K562 (cell line): ENCODE data around the gene AFG1L. TPM values are rescaled to one million over a fixed set of nuclear protein-coding genes. Genes with fewer than 3 reads are reported as not detected.

ENCODE experiments used
- BCOR ChIP-seq: fragments of 450-650 bp; IDR thresholded peaks from 2 replicates; pipeline ENCODE4 v1.6.1; 2016
- CHD4 ChIP-seq: fragments of 200-600 bp; sonication (generic); IDR thresholded peaks from 3 replicates; pipeline ENCODE4 v1.6.1; 2012; ENCODE audit warnings: low read depth, mild to moderate bottlenecking, mixed read lengths, low read length, inconsistent platforms; ENCODE audit not compliant: insufficient read depth, insufficient replicate concordance, poor library complexity, severe bottlenecking
- COPS2 ChIP-seq: fragments of 450-650 bp; conservative IDR thresholded peaks from 2 replicates; pipeline ENCODE4 v1.6.1; 2016; ENCODE audit warnings: mild to moderate bottlenecking, moderate library complexity
- CREM ChIP-seq: IDR thresholded peaks from 2 replicates; pipeline ENCODE4 v1.6.1; 2014; ENCODE audit warnings: antibody characterized with exemption, low read depth
- HDAC1 ChIP-seq, 2 experiments: fragments of 450-650 bp; IDR thresholded peaks; 2 replicates each; pipeline ENCODE4 v1.6.1; 2016 to 2017; ENCODE audit warnings: inconsistent platforms in 1 of 2, mild to moderate bottlenecking in 1 of 2, moderate library complexity in 1 of 2
- HDAC2 ChIP-seq: fragments of 450-650 bp; IDR thresholded peaks from 2 replicates; pipeline ENCODE4 v1.6.1; 2016; ENCODE audit warnings: mild to moderate bottlenecking
- MBD2 ChIP-seq: sonication (generic); IDR thresholded peaks from 2 replicates; pipeline ENCODE4 v1.6.1; 2016; ENCODE audit warnings: low read depth, borderline replicate concordance
- POLR2AphosphoS2 ChIP-seq: IDR thresholded peaks from 2 replicates; pipeline ENCODE4 v1.6.1; 2012; ENCODE audit warnings: low read length, improper control_type of control experiment
- SIX5 ChIP-seq, 2 experiments: IDR thresholded peaks; 2 replicates each; pipeline ENCODE4 v1.6.1; 2011; ENCODE audit warnings: low read length in 2 of 2, borderline replicate concordance in 1 of 2, low read depth in 1 of 2, mild to moderate bottlenecking in 1 of 2, moderate library complexity in 1 of 2; ENCODE audit not compliant: insufficient read depth in 1 of 2
- TARDBP ChIP-seq: fragments of 450-650 bp; IDR thresholded peaks from 2 replicates; pipeline ENCODE4 v1.6.1; 2016
- TEAD4 ChIP-seq, 2 experiments: sonication (generic) in 1 of 2; formaldehyde crosslinking in 1 of 2; IDR thresholded peaks; 2 replicates each; pipeline versions ENCODE4 v1.6.1 to v1.8.0; 2012 to 2022; ENCODE audit warnings: borderline replicate concordance in 1 of 2, inconsistent platforms in 1 of 2, low read length in 1 of 2, mild to moderate bottlenecking in 1 of 2, missing genetic modification reagents in 1 of 2
- ZBTB26 ChIP-seq: fragments of 450-650 bp; formaldehyde crosslinking; IDR thresholded peaks from 2 replicates; pipeline ENCODE4 v1.4.0; 2022; ENCODE audit warnings: missing genetic modification characterization
- ZKSCAN1 ChIP-seq: fragments of 150-350 bp; IDR thresholded peaks from 2 replicates; pipeline ENCODE4 v1.6.1; 2016; ENCODE audit warnings: low read depth, low read length
- ZNF282 ChIP-seq: sonication (generic); formaldehyde crosslinking; IDR thresholded peaks from 2 replicates; pipeline ENCODE4 v1.8.1; 2023; ENCODE audit warnings: missing genetic modification reagents
- ZNF584 ChIP-seq: fragments of 200-800 bp; sonication (Bioruptor generic); IDR thresholded peaks from 2 replicates; pipeline ENCODE4 v1.6.1; 2016; ENCODE audit warnings: low read depth, mild to moderate bottlenecking, missing genetic modification characterization, missing compliant biosample characterization
- ZNF717 ChIP-seq: fragments of 250-450 bp; sonication (Bioruptor Pico); IDR thresholded peaks from 2 replicates; pipeline ENCODE4 v1.5.0; 2021
- ZSCAN29 ChIP-seq: fragments of 450-650 bp; IDR thresholded peaks from 2 replicates; pipeline ENCODE4 v1.6.1; 2017
- polyA plus RNA-seq, 8 experiments: library from polyadenylated mRNA; depleted of rRNA in 4 of 8; stranded (reverse) in 5 of 8; unstranded in 3 of 8; fragments of >200 nt; fragmentation: Nextera tagmentation in 2 of 8; fragmentation: Illumina TruSeq in 1 of 8; extraction: Ambion mirVana in 2 of 8; extraction: Trizol in 1 of 8; gene quantifications; 2 replicates each; pipeline versions ENCODE4 v1.2.1 to v1.2.3, GENCODE V29; 2011 to 2014; ENCODE audit warnings: inconsistent platforms in 1 of 8, missing spikeins in 1 of 8
- total RNA-seq, 7 experiments: library from RNA; depleted of rRNA in 6 of 7; stranded (reverse); fragments of >200 nt in 6 of 7; fragmentation: Illumina TruSeq in 2 of 7; extraction: Trizol in 2 of 7; gene quantifications; 2 replicates each; pipeline versions ENCODE4 v1.2.1 to v1.2.3, GENCODE V29; 2011 to 2021; ENCODE audit warnings: low replicate concordance in 1 of 7
- TF ChIP-seq, protein P1 (sequence below): fragments of 250-450 bp; sonication (Bioruptor Pico); IDR thresholded peaks from 2 replicates; pipeline ENCODE4 v1.4.0; 2020; ENCODE audit warnings: mild to moderate bottlenecking, moderate library complexity
- TF ChIP-seq, protein P2 (sequence below): fragments of 450-650 bp; IDR thresholded peaks from 2 replicates; pipeline ENCODE4 v1.6.1; 2018; ENCODE audit not compliant: partially characterized antibody
- TF ChIP-seq, protein P3 (sequence below): IDR thresholded peaks from 2 replicates; pipeline ENCODE4 v1.6.1; 2014; ENCODE audit warnings: antibody characterized with exemption

Gene AFG1L
- total and polyA plus RNA-seq, 9 of the 15 experiments (the other 6 are each of a cell fraction or from before 2014, with no cell fraction given), result 2.2 to 15.5 (median 5.8) TPM

GRCh38 chr6:108260809-108261569 lies 33.9 kb upstream of the AFG1L start, which contains the start of gene SNX3 (continued):
- no peak for TF ChIP-seq ZBTB26 (CRISPR knock-in tag)
- no peak for TF ChIP-seq TEAD4 (IDR thresholded peaks at IDR 0.05; ENCODE audit: low read length)
- TF ChIP-seq TEAD4 (CRISPR knock-in tag; IDR thresholded peaks at IDR 0.05; ENCODE audit: borderline replicate concordance), result no peak
- TF ChIP-seq, protein P1, sequence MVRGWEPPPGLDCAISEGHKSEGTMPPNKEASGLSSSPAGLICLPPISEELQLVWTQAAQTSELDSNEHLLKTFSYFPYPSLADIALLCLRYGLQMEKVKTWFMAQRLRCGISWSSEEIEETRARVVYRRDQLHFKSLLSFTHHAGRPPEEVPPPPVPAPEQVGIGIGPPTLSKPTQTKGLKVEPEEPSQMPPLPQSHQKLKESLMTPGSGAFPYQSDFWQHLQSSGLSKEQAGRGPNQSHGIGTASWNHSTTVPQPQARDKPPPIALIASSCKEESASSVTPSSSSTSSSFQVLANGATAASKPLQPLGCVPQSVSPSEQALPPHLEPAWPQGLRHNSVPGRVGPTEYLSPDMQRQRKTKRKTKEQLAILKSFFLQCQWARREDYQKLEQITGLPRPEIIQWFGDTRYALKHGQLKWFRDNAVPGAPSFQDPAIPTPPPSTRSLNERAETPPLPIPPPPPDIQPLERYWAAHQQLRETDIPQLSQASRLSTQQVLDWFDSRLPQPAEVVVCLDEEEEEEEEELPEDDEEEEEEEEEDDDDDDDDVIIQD (CRISPR knock-in tag), result no peak
- TF ChIP-seq ZKSCAN1, result no peak
- no peak for TF ChIP-seq HDAC1 (IDR thresholded peaks at IDR 0.05)
- TF ChIP-seq, protein P2, sequence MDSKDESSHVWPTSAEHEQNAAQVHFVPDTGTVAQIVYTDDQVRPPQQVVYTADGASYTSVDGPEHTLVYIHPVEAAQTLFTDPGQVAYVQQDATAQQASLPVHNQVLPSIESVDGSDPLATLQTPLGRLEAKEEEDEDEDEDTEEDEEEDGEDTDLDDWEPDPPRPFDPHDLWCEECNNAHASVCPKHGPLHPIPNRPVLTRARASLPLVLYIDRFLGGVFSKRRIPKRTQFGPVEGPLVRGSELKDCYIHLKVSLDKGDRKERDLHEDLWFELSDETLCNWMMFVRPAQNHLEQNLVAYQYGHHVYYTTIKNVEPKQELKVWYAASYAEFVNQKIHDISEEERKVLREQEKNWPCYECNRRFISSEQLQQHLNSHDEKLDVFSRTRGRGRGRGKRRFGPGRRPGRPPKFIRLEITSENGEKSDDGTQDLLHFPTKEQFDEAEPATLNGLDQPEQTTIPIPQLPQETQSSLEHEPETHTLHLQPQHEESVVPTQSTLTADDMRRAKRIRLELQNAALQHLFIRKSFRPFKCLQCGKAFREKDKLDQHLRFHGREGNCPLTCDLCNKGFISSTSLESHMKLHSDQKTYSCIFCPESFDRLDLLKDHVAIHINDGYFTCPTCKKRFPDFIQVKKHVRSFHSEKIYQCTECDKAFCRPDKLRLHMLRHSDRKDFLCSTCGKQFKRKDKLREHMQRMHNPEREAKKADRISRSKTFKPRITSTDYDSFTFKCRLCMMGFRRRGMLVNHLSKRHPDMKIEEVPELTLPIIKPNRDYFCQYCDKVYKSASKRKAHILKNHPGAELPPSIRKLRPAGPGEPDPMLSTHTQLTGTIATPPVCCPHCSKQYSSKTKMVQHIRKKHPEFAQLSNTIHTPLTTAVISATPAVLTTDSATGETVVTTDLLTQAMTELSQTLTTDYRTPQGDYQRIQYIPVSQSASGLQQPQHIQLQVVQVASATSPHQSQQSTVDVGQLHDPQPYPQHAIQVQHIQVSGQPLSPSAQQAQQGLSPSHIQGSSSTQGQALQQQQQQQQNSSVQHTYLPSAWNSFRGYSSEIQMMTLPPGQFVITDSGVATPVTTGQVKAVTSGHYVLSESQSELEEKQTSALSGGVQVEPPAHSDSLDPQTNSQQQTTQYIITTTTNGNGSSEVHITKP, result no peak
- TF ChIP-seq MBD2, result 0 out of 2 replicates have a peak, but pooled peaks have one; percentile 23
- no peak for TF ChIP-seq COPS2
- no peak for TF ChIP-seq POLR2AphosphoS2
- TF ChIP-seq HDAC2, result no peak
- TF ChIP-seq ZSCAN29, result no peak
- no peak for TF ChIP-seq CHD4
- 0 out of 2 replicates have a peak, but pooled peaks have one; percentile 19 for TF ChIP-seq TARDBP
- TF ChIP-seq, protein P3, sequence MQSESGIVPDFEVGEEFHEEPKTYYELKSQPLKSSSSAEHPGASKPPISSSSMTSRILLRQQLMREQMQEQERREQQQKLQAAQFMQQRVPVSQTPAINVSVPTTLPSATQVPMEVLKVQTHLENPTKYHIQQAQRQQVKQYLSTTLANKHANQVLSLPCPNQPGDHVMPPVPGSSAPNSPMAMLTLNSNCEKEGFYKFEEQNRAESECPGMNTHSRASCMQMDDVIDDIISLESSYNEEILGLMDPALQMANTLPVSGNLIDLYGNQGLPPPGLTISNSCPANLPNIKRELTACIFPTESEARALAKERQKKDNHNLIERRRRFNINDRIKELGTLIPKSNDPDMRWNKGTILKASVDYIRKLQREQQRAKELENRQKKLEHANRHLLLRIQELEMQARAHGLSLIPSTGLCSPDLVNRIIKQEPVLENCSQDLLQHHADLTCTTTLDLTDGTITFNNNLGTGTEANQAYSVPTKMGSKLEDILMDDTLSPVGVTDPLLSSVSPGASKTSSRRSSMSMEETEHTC, result peak; percentile 99
- no peak for TF ChIP-seq ZNF584 (CRISPR knock-in tag)
- TF ChIP-seq SIX5 (IDR thresholded peaks at IDR 0.05; ENCODE audit: borderline replicate concordance in 1 of 2, insufficient read depth in 1 of 2, low read depth in 1 of 2, low read length in 2 of 2), result peak; percentile 48 to 65; a peak in 3 of 4 replicates
- no peak for TF ChIP-seq ZNF717 (CRISPR knock-in tag)
- no peak for TF ChIP-seq BCOR
- TF ChIP-seq CREM, result peak; percentile 61
- no peak for TF ChIP-seq ZNF282
